WTC11 (cell line): ENCODE data around the gene ATAD2B. TPM values are rescaled to one million over a fixed set of nuclear protein-coding genes. Genes with fewer than 3 reads are reported as not detected.

ENCODE experiments used
- ATAC-seq: fragments of 200-7000 bp; cut with Tn5 transposase; 2 replicates; pipeline ENCODE4 v1.10.0; 2021; ENCODE audit warnings: mild to moderate bottlenecking, moderate library complexity
- CTCF ChIA-PET: fragments of 300-600 bp; sonication (Branson Sonifier 250); formaldehyde crosslinking; loops from one replicate; lab custom pipeline; 2021; ENCODE audit warnings: antibody characterized with exemption; lab: Charles Lee
- POLR2A ChIA-PET: fragments of 350-600 bp; sonication (Branson Sonifier 250); formaldehyde crosslinking; loops from one replicate; lab custom pipeline; 2021; ENCODE audit warnings: antibody characterized with exemption; lab: Charles Lee
- DNase-seq: peaks from one replicate; pipeline ENCODE4 v3.0.0; 2021; ENCODE audit warnings: low spot score
- H3K27ac Mint-ChIP-seq: 2 replicates; pipeline ENCODE4 v1.8.0; 2021; ENCODE audit warnings: mixed read lengths
- H3K27me3 Mint-ChIP-seq: 2 replicates; pipeline ENCODE4 v1.8.0; 2021; ENCODE audit warnings: low read depth, mild to moderate bottlenecking, moderate library complexity, mixed read lengths
- H3K36me3 Mint-ChIP-seq: 2 replicates; pipeline ENCODE4 v1.8.0; 2021; ENCODE audit warnings: mixed read lengths
- H3K4me1 Mint-ChIP-seq: 2 replicates; pipeline ENCODE4 v1.8.0; 2022; ENCODE audit warnings: mixed read lengths
- H3K4me3 Mint-ChIP-seq: 2 replicates; pipeline ENCODE4 v1.8.0; 2021; ENCODE audit warnings: mild to moderate bottlenecking, moderate library complexity, mixed read lengths
- H3K9me3 Mint-ChIP-seq: 2 replicates; pipeline ENCODE4 v1.8.0; 2021; ENCODE audit warnings: mixed read lengths
- AR ChIP-seq: fragments of 250-450 bp; sonication (Bioruptor Pico); IDR thresholded peaks from 2 replicates; pipeline ENCODE4 v1.9.0; 2021; ENCODE audit warnings: mild to moderate bottlenecking
- ATF2 ChIP-seq: sonication (generic); formaldehyde crosslinking; IDR thresholded peaks from 2 replicates; pipeline ENCODE4 v1.8.1; 2022; ENCODE audit warnings: low read depth, missing genetic modification reagents, borderline replicate concordance
- E2F1 ChIP-seq: sonication (generic); formaldehyde crosslinking; IDR thresholded peaks from 2 replicates; pipeline ENCODE4 v1.8.0; 2022; ENCODE audit warnings: mild to moderate bottlenecking, missing genetic modification reagents
- FOXP4 ChIP-seq: sonication (generic); formaldehyde crosslinking; IDR thresholded peaks from 2 replicates; pipeline ENCODE4 v1.8.0; 2022; ENCODE audit warnings: mild to moderate bottlenecking, missing genetic modification reagents
- GABPB1 ChIP-seq: sonication (generic); formaldehyde crosslinking; IDR thresholded peaks from 2 replicates; pipeline ENCODE4 v1.8.1; 2023; ENCODE audit warnings: mild to moderate bottlenecking, missing genetic modification reagents
- HMGXB4 ChIP-seq: sonication (generic); formaldehyde crosslinking; IDR thresholded peaks from 2 replicates; pipeline ENCODE4 v1.8.1; 2023; ENCODE audit warnings: mild to moderate bottlenecking, moderate library complexity, missing genetic modification reagents
- JUN ChIP-seq: sonication (generic); formaldehyde crosslinking; IDR thresholded peaks from 2 replicates; pipeline ENCODE4 v1.8.0; 2023; ENCODE audit warnings: mild to moderate bottlenecking, missing genetic modification reagents
- MYBL2 ChIP-seq: sonication (generic); formaldehyde crosslinking; IDR thresholded peaks from 2 replicates; pipeline ENCODE4 v1.8.1; 2023; ENCODE audit warnings: mild to moderate bottlenecking, moderate library complexity, missing genetic modification reagents
- NR1H2 ChIP-seq: sonication (generic); formaldehyde crosslinking; IDR thresholded peaks from 2 replicates; pipeline ENCODE4 v1.9.0; 2021; ENCODE audit warnings: mild to moderate bottlenecking, moderate library complexity, missing genetic modification reagents
- TP53 ChIP-seq: sonication (generic); formaldehyde crosslinking; IDR thresholded peaks from 2 replicates; pipeline ENCODE4 v1.8.1; 2023; ENCODE audit warnings: mild to moderate bottlenecking, missing genetic modification reagents
- USF1 ChIP-seq: sonication (generic); formaldehyde crosslinking; IDR thresholded peaks from 2 replicates; pipeline ENCODE4 v1.8.0; 2022; ENCODE audit warnings: mild to moderate bottlenecking, missing genetic modification reagents
- ZNF416 ChIP-seq: fragments of 250-450 bp; sonication (Bioruptor Pico); IDR thresholded peaks from 2 replicates; pipeline ENCODE4 v1.9.0; 2021; ENCODE audit warnings: mild to moderate bottlenecking, inconsistent platforms
- total RNA-seq: library from RNA; stranded (reverse); gene quantifications from 3 replicates; pipeline ENCODE4 v1.2.3, GENCODE V29; 2021

The ATAD2B gene
- total RNA-seq, 1 experiment from 2014 or later = 21.5 TPM

GRCh38 chr2:23941644-23942043 lies 14.7 kb upstream of the ATAD2B start:
- POLR2A ChIA-PET = interaction anchor here (1.1 to 1.3 kb wide), 2 partner anchors 16 to 143 kb away, joined by 3 to 5 read pairs; partner anchors contain the start of gene TP53I3
- Mint-ChIP-seq H3K27ac (no peak overlapping the region), H3K4me3 (peak overlapping the region; percentile 40)

GRCh38 chr2:23940718-23941620 lies 14.0 kb upstream of the ATAD2B start:
- POLR2A ChIA-PET = interaction anchor here (1.3 to 3.0 kb wide), 2 partner anchors 14 to 143 kb away, joined by 5 to 83 read pairs; partner anchors contain the start of genes ATAD2B and TP53I3
- peaks cover 10% of the 10 kb centered on the region for H3K36me3 Mint-ChIP-seq
- CTCF ChIA-PET = interaction anchor here (1.6 to 2.2 kb wide), 2 partner anchors 14 kb away, joined by 13 to 43 read pairs; partner anchors contain the start of gene ATAD2B
- no peak for TF ChIP-seq MYBL2
- TF ChIP-seq HMGXB4 = 0 out of 2 replicates have a peak, but pooled peaks have one; percentile 9
- TF ChIP-seq JUN = 0 out of 2 replicates have a peak, but pooled peaks have one; percentile 70
- 0 out of 2 replicates have a peak, but pooled peaks have one; percentile 37 for TF ChIP-seq TP53
- no peak for TF ChIP-seq FOXP4
- TF ChIP-seq USF1 (CRISPR knock-in tag) = no peak
- 0 out of 2 replicates have a peak, but pooled peaks have one; percentile 11 for TF ChIP-seq GABPB1 (CRISPR knock-in tag)
- no peak for TF ChIP-seq ZNF416 (CRISPR knock-in tag)
- TF ChIP-seq E2F1 (CRISPR knock-in tag) = no peak
- H3K27ac Mint-ChIP-seq = peak overlapping the region; percentile 75
- H3K4me3 Mint-ChIP-seq = peak overlapping the region; percentile 88
- no peak for ATAC-seq
- H3K9me3 Mint-ChIP-seq = no peaks in the 10 kb centered on the region
- no peaks in the 10 kb centered on the region; the same call in 1 of the 2 replicates for H3K27me3 Mint-ChIP-seq
- DNase-seq = no peak
- peaks cover 28% of the 10 kb centered on the region for H3K4me1 Mint-ChIP-seq

More at GRCh38 chr2:23941644-23942043, 14.7 kb upstream of the ATAD2B start:
- TF ChIP-seq HMGXB4 (no peak), NR1H2 (CRISPR knock-in tag) (no peak), AR (no peak), ATF2 (no peak)
- TF ChIP-seq, all 79 proteins: peak for 0
- DNase-seq = no peak
- CTCF ChIA-PET = interaction anchor here (0.6 to 1.6 kb wide), 2 partner anchors 15 to 104 kb away, joined by 5 to 13 read pairs; partner anchors contain the start of gene ATAD2B
- H3K27me3 Mint-ChIP-seq = no peaks in the 10 kb centered on the region
- H3K9me3 Mint-ChIP-seq = no peaks in the 10 kb centered on the region
- no peak for ATAC-seq
- peaks cover 10% of the 10 kb centered on the region for H3K36me3 Mint-ChIP-seq
- peaks cover 28% of the 10 kb centered on the region for H3K4me1 Mint-ChIP-seq
